GM19023 (cell line): ENCODE data around the gene LTB.

Source experiments
- ATAC-seq: cut with Tn5 transposase; IDR thresholded peaks from one replicate; pipeline ENCODE4 v1.9.1; 2021; ENCODE audit warnings: mild to moderate bottlenecking, moderate library complexity; ENCODE audit not compliant: unreplicated experiment

Gene LTB

GRCh38 chr6:31576897-31577578 lies 5.2 kb downstream of the LTB start:
- ATAC-seq = no peak

DNA sequence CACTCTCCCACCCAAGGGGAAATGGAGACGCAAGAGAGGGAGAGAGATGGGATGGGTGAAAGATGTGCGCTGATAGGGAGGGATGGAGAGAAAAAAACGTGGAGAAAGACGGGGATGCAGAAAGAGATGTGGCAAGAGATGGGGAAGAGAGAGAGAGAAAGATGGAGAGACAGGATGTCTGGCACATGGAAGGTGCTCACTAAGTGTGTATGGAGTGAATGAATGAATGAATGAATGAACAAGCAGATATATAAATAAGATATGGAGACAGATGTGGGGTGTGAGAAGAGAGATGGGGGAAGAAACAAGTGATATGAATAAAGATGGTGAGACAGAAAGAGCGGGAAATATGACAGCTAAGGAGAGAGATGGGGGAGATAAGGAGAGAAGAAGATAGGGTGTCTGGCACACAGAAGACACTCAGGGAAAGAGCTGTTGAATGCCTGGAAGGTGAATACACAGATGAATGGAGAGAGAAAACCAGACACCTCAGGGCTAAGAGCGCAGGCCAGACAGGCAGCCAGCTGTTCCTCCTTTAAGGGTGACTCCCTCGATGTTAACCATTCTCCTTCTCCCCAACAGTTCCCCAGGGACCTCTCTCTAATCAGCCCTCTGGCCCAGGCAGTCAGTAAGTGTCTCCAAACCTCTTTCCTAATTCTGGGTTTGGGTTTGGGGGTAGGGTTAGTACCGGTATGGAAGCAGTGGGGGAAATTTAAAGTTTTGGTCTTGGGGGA lies 6.1 kb downstream of the LTB start:
- ATAC-seq = no peak

- ATAC-seq = no peak
Observed at GRCh38 chr6:31575335-31575901, 6.8 kb downstream of the LTB start, which contains the start of gene TNF. TNF (plus strand) TSS chr6:31575565; CDS start chr6:31575742, 177 bp downstream.

DNA sequence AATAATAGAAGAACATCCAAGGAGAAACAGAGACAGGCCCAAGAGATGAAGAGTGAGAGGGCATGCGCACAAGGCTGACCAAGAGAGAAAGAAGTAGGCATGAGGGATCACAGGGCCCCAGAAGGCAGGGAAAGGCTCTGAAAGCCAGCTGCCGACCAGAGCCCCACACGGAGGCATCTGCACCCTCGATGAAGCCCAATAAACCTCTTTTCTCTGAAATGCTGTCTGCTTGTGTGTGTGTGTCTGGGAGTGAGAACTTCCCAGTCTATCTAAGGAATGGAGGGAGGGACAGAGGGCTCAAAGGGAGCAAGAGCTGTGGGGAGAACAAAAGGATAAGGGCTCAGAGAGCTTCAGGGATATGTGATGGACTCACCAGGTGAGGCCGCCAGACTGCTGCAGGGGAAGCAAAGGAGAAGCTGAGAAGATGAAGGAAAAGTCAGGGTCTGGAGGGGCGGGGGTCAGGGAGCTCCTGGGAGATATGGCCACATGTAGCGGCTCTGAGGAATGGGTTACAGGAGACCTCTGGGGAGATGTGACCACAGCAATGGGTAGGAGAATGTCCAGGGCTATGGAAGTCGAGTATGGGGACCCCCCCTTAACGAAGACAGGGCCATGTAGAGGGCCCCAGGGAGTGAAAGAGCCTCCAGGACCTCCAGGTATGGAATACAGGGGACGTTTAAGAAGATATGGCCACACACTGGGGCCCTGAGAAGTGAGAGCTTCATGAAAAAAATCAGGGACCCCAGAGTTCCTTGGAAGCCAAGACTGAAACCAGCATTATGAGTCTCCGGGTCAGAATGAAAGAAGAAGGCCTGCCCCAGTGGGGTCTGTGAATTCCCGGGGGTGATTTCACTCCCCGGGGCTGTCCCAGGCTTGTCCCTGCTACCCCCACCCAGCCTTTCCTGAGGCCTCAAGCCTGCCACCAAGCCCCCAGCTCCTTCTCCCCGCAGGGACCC lies 7.8 kb downstream of the LTB start:
- ATAC-seq = no peak

DNA sequence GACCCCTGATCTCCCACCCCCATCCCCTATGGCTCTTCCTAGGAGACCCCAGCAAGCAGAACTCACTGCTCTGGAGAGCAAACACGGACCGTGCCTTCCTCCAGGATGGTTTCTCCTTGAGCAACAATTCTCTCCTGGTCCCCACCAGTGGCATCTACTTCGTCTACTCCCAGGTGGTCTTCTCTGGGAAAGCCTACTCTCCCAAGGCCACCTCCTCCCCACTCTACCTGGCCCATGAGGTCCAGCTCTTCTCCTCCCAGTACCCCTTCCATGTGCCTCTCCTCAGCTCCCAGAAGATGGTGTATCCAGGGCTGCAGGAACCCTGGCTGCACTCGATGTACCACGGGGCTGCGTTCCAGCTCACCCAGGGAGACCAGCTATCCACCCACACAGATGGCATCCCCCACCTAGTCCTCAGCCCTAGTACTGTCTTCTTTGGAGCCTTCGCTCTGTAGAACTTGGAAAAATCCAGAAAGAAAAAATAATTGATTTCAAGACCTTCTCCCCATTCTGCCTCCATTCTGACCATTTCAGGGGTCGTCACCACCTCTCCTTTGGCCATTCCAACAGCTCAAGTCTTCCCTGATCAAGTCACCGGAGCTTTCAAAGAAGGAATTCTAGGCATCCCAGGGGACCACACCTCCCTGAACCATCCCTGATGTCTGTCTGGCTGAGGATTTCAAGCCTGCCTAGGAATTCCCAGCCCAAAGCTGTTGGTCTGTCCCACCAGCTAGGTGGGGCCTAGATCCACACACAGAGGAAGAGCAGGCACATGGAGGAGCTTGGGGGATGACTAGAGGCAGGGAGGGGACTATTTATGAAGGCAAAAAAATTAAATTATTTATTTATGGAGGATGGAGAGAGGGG lies 8.8 kb downstream of the LTB start:
- ATAC-seq = no peak

GRCh38 chr6:31572041-31572911 lies 9.9 kb downstream of the LTB start, which contains the start of gene LTA:
LTA (plus strand) TSS chr6:31572289; CDS start chr6:31572743, 454 bp downstream.
- peak; percentile 54 for ATAC-seq

GRCh38 chr6:31569861-31570536 lies 12.2 kb downstream of the LTB start:
- ATAC-seq = no peak

DNA sequence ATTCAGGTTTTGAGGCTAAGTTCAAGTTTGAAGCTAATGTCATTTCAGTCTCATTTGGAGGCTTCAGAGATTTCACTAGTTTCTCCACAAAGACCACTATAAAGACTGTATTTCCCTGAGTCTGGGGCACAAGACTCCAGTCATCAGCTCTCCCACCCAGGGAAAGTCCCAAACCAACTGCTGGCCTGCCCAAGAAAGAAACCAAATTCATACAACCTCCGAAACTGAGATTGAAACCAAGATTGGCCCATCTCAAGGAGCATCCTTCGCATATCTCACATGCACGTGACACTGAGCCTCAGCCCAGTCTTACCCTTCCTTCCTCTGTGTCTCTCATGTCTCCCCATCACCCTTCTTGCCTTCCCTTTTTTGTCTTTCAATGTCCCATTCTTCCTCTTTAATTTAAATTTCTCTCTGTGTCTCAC lies 13.7 kb downstream of the LTB start:
- ATAC-seq = peak; percentile 58

- ATAC-seq = no peak
Observed at GRCh38 chr6:31567531-31568370, 14.5 kb downstream of the LTB start.

- no peak for ATAC-seq
Observed at GRCh38 chr6:31560697-31561058, 21.5 kb downstream of the LTB start.

- peak; percentile 68 for ATAC-seq
Observed at GRCh38 chr6:31559958-31560696, 22.1 kb downstream of the LTB start.

GRCh38 chr6:31559606-31559957 lies 22.6 kb downstream of the LTB start:
- ATAC-seq = no peak

GRCh38 chr6:31558631-31559500 lies 23.4 kb downstream of the LTB start:
- ATAC-seq = no peak

DNA sequence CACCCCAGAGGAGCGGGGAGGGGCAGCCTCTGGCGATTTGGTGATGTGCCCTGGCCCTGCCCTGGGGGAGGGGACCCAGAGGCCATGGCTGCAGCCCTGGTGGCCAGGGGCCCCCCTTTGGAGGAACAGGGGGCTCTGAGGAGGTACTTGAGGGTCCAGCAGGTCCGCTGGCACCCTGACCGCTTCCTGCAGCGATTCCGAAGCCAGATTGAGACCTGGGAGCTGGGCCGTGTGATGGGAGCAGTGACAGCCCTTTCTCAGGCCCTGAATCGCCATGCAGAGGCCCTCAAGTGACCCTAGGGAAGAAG lies 24.0 kb downstream of the LTB start:
- ATAC-seq = no peak

DNA sequence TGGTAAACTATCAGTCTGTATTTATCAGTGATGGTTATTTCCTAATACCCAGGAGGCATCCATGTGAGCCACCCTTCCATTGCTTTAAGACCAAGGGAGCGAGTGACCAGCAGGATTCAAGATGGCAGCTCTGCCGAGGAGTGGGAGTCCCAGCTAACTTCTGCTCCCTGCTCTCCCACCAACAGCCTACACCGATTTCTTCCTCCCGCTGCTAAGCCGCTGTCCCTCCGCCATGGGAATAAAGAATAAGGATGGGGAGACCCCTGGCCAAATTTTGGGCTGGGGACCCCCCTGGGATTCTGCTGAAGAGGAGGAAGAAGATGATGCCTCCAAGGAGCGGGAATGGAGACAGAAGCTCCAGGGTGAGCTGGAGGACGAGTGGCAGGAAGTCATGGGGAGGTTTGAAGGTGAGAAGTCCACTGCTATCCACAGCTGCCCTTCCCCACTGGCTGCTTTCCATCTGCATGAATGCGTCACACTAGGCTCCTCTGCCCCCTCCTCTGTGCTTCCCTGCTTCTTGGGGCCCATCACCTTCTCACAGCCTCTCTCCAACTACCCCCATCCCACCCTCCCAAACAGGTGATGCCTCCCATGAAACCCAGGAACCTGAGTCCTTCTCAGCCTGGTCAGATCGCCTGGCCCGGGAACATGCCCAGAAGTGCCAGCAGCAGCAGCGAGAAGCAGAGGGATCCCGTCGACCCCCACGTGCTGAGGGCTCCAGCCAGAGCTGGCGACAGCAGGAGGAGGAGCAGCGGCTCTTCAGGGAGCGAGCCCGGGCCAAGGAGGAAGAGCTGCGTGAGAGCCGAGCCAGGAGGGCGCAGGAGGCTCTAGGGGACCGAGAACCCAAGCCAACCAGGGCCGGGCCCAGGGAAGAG lies 24.5 kb downstream of the LTB start:
- no peak for ATAC-seq
